GM18505 (cell line): ENCODE results near the gene GRPEL1.
A peak's percentile ranks its signal among the peaks of the same experiment; 100 is the strongest.

Source experiments
- ATAC-seq: cut with Tn5 transposase; IDR thresholded peaks from one replicate; pipeline ENCODE4 v1.9.1; 2021; ENCODE audit not compliant: unreplicated experiment
- POLR2A ChIP-seq: IDR thresholded peaks from 4 replicates; pipeline ENCODE4 v1.6.1; 2011; ENCODE audit warnings: borderline replicate concordance; ENCODE audit not compliant: insufficient read depth, insufficient read length; ENCODE audit errors: extremely low read depth

The GRPEL1 gene

DNA sequence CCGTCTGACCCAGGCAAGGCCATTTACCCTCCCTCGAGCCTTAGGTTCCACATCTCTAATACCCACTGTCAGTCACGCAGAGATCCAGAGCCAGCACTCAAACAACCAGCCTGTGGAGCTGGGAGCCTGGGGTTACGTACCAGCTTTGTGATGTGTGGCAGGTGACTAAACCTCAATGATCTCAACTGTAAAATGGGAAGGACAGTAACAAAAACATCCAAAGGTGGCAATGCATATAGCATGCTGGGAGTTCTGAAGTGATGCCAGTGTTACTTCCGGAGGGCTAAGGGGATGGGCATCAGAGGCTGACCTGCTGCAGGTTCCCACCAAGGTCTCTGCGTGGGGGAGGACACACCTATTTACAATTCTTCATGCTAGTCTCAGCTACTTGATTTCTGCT is 6.0 kb downstream of the GRPEL1 start:
- no peak for TF ChIP-seq POLR2A
- no peak for ATAC-seq

DNA sequence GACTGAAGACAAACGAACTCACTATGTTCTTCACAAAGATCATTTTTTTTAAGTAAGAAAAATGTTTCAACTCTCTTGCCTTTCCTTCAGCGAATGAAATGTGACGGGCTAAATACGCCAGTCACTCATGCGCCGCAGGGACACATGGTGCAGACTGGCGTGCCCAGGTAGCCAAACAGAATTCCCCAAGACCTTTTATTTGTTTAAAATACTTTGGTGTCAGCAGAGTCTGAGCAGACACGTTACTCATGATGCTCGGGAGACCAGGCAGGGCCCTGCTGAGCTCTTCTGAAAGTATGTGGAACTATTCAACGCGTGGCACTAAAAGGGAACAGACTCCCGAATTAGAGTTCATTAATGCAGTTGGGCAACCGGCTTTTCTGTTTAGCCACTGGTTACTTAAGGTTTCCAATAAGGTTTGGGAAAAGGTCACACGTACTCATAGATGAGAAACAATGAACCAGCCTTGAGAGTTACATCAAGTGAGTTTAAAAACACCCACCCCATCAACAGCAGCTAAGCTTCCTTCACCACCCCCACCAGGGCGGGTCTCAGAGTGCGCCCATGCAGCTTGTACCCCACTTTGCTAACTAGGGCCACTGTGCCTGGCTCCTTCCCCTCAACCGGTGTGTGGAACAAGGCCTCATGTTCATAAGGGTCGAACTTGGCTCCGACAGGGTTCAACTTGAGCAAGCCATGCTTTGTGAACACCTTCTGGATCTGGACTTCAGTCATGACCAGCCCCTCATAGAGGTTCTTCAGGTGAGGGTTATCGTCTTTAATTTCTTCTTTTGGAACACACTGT is 7.3 kb downstream of the GRPEL1 start:
- TF ChIP-seq POLR2A: no peak
- ATAC-seq: no peak

DNA sequence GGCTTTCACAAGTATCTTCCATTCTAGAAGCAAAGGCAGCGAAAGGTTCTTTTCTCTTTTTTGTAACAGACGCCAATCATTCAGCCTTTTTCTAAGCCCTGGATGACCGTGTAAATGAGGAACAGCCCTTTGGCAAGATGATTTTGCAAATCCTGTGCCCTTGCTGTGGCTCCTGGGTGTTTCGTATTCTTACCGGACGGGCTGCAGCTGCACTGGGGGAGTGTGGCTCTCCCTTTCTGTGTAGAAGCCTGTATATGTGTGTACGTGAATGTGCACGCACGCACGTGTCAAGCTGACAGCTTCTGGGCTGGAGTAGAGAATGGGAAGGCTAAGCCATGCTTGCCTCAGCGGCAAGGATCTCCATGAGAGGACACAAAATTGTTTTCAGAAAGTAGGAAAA is 8.2 kb downstream of the GRPEL1 start:
- no peak for TF ChIP-seq POLR2A
- no peak for ATAC-seq

DNA sequence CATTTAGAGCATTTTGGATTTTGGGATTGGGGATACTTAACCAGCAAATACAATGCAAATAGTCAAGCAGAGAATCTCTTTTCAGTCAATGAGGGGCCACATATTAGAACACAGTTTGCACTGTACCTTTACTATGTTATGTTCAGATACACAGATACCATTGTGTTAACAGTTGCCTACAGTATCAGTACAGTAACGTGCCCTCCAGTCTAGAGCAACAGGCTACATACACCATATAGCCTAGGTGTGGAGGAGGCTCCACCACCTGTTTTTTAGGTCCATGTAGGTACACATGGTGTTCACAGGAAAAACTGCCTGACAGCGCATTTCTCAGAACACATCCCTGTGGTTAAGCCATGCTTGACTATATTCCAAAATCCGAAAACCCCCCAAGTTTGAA is 9.1 kb downstream of the GRPEL1 start:
- ATAC-seq: peak; percentile 22
- no peak for TF ChIP-seq POLR2A

DNA sequence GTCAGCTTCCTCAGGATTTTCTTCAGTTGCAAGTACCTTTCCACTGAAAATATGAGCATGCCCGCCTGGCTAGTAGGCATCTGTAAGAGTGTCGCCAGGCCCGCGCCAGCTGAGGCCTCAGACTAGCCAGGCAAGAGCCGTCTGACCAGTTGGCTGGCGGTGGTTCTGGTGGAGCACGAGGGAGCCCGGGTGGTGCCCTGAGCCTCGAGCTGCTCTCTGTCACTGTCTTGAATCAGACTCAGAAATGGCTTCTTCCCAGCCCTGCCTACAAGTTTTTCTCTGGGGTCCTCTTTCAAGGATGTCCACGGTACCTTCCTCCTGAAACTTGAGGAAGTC is 11.9 kb downstream of the GRPEL1 start:
- ATAC-seq: no peak
- no peak for TF ChIP-seq POLR2A

DNA sequence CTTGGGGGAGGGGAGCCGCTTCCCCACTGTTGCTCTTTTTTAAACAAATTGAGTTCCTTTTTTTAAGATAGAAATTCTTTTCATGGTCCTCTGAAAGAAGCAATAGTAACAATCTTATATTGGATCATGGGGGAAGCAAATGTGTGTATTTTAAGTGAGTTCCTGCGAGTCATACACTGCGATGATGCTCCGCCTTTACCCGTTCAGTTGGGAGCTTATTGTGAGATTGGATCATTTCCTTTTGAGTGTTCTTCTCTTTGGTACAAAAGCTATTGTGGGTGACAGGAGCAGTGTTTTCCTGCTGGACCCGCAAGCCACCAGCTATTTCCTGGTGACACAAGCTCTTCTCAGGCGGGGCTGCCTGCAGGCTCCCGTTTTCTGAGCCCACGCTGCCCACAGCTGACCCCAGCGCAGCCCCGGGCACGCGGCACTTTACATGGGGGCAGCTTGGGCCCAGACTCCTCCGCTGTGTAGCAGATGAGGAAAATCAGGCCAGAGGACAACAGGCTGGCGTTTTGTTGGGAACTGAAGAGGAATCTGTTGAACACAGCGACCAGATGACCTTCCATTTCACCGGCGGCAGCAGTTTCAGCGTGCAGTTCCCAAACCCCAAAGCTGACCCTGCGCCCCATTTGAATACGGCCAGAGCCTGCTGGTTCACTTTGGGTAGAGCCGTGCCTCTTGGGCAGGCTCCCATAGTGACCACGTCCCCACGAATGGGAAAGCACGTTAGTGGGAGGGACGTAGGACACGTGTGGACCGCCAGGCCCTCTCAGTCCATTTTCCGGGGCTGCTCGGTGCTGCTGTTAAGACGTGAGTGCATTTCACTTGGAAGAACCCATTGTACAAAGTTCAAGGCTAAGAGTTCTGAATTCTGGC is 12.5 kb downstream of the GRPEL1 start:
- TF ChIP-seq POLR2A: no peak
- no peak for ATAC-seq

DNA sequence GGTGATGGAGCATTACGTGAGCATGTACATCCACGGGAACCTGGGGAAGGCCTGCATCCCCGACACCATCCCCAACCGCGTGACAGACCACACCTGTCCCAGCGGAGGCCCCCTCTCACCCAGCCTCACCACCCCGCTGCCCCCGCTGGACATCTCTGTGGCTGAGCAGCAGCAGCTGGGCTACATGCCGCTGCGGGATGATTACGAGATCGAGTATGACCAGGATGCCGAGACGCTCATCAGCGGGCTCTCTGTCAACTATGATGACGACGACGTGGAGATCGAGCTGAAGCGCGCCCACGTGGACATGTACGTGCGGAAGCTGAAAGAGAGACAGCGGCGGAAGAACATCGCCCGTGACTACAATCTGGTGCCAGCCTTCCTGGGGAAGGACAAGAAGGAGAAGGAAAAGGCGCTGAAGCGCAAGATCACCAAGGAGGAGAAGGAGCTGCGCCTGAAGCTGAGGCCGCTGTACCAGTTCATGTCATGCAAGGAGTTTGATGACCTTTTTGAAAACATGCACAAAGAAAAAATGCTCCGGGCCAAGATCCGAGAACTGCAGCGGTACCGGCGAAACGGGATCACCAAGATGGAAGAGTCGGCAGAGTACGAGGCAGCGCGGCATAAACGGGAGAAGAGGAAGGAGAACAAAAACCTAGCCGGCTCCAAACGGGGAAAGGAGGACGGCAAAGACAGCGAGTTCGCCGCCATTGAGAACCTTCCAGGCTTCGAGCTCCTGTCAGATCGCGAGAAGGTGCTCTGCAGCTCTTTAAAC is 13.6 kb downstream of the GRPEL1 start:
- TF ChIP-seq POLR2A: no peak
- no peak for ATAC-seq

DNA sequence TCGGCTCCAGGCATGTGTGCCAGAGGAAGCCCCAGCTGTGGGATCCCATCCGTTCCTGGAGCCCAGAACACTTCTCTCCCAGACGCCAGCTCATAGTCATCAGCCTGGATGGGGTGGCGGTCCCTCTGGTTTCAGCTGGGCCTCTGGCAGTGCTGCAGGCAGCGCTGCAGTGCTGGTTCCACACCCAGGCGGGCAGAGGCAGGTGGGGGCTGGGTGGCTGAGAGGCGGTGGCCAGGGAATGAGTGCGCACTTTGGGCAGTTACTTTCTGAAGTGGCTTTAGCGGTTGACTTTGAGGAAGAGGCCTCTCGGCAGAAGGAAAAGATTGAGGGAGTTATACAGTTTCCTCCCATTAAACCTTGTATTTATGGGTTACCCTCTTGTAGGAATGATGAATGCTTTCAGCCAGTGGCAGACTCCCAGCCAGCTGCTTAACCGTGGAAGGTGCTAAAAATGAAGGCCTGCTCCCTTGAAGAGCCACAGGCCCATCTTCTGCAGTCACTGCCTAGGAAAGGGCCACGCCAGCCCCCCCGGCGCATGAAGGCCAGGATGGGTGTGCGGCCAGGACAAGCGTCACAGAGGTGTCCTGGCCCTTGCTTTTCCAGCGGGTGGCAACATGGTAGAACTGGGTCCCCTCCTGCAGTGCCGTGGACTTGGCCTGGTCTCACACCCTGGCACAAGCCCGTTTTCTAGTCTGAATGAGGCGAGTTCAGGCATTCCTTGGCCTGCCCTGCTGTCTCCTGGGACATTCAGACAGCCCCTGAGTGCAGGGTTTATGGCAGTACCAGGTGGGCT is 14.7 kb downstream of the GRPEL1 start:
- TF ChIP-seq POLR2A: no peak
- no peak for ATAC-seq

DNA sequence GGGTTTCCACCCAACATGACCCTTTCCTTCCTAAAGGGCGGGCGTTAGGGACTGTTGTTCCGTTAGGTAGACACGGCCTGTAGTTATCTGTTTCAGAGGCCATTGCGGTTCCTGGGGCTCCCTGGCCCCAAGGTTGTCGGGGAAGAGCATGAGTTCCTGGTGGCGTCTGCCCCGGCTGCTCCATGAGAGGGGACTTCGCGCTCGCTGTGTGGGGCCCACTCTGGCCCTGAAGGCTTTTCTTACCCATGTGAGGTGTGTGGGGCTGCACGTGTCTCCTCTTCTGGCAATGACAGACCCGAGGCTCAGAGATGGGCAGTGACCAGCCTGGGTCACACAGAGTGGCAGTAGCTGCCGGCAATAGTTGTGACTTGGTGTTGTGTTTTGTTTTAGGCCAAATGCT is 15.6 kb downstream of the GRPEL1 start:
- TF ChIP-seq POLR2A: no peak
- ATAC-seq: no peak

DNA sequence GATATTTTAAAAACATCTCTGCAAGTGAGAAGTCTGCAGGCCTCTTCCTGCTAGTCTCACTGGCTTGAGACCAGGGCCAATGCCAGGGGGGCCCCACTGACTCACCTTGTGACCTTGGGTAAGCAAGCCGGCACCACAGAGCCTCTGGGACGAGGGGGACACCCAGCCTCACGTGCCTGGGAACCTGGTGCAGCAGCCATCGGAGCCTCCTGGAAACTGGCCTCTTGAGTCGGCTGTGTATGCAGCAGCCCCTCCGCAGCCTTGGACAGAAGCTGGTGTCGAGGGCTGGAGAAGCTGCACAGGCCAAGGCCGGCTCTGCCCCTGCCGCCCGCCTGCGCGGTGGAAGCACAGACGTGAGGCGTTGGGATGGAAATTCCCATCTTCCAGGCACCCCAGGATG is 16.0 kb downstream of the GRPEL1 start:
- TF ChIP-seq POLR2A: no peak
- no peak for ATAC-seq

DNA sequence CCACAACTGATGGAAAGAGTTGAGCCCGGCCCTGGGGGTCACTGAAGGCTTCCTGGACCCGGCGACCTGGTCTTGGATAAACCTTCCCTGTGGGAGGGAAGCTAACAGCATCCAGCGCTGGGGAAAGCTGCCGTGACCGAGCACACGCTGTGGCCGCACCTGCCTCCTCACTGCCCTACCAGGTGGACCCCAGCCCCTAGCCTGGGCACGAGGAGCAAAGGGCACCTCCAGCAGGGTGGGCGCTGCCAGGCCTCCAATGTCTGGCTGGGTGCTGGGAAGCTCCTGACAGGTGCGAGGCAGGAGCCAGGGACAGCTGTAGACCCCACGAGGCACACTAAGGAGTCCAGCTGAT is 16.7 kb downstream of the GRPEL1 start:
- ATAC-seq: no peak
- TF ChIP-seq POLR2A: no peak

DNA sequence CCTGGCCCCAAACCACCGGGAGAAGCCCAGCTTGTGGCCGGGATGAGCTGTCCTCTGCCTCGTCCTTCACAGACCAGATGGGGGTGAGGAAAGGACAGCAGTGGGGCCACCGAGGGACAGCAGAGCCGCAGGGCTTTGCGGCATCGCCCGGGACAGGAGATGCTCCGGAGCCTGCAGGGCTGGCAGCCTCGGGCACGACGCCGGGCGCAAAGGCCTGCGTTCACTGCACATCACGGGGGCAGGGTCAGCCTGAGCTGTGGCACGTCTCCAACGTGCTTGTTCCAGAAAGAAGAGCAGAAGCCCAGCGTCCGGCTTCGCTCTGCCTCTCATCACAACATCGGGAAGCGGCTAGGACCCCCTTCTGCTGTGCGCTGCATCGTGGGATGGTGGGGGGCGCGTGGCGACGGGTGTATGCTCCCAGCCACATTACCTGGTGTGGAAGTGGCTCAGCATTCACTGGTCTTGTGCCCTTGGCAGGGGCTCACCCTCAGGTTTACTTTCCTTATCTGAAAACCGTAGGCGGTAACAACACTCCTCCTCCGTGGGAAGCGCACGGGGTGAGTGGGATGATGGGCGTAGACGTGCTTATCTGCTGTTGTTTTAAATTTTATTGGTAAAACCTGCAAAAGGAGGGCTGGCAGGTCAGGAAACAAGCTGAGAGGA is 17.3 kb downstream of the GRPEL1 start:
- no peak for TF ChIP-seq POLR2A
- ATAC-seq: no peak

DNA sequence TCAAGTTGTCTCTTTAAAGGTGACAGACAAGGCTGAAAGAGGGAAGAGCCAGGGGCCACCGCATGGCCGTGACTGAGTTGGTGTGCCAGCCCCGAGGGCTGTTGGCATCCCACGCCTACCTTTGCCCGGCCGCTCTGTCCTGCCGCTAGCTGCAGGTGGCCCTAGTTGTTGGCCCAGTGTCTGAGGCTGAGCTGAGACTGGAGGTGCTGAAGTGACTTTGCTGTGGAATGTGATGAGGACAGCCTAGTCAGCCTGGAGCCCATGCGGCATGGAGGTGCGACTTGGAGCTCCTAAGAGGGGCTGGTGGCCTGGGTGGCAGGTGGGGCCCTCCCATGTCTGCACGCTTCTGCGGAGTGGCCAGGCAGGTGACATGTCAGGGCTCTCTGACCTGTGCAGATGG is 18.1 kb downstream of the GRPEL1 start:
- TF ChIP-seq POLR2A: no peak
- ATAC-seq: no peak

DNA sequence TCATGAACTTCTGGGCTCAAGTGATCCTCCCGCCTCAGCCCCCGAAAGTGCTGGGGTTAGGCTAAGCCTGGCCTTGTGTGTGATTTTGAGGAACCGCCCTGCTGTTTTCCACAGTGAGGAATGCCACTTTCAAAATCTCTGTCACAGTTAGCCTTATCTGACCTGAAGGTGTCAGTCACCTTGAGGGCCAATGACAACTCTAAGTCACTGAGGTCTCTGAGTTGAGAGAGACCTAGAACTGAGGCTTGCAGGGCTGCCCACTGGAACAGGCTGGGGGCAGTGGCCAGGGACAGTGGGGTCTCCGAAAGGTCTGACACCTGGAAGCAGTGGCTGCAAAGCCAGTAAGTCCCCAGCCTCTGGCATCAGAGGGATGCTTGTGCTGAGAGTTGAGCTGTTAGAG is 18.6 kb downstream of the GRPEL1 start:
- no peak for TF ChIP-seq POLR2A
- no peak for ATAC-seq
